ENCODE measurements around the gene ARMCX5. TPM values are rescaled to one million over a fixed set of nuclear protein-coding genes. Genes with fewer than 3 reads are reported as not detected.

Gene ARMCX5
- 19.7 and 21.7 TPM in 2 replicates for total RNA-seq

GRCh38 chrX:102599084-102599950, at the start of gene ARMCX5:
TSS of gene ARMCX5 (plus strand) at chrX:102599515. CDS start at chrX:102602142, 2,627 bp downstream.
- Histone ChIP-seq H3K4me3 (ENCODE audit: insufficient read depth, low read length) (peak within 1 kb of the TSS; percentile 81), H3K9me3 (ENCODE audit: low read depth, low read length) (no peaks in the 10 kb centered on the region), H3K27me3 (ENCODE audit: insufficient read depth, low read length) (no peaks in the 10 kb centered on the region), H4K20me1 (ENCODE audit: insufficient read depth, low read length) (peaks cover 9% of the 10 kb centered on the region), H3K36me3 (ENCODE audit: insufficient read depth, low read length) (peaks cover 12% of the 10 kb centered on the region), H3K79me2 (ENCODE audit: insufficient read depth, low read length) (peaks cover 12% of the 10 kb centered on the region), H3K4me1 (ENCODE audit: insufficient read depth, low read length) (peaks cover 5% of the 10 kb centered on the region), H3K4me2 (ENCODE audit: insufficient read depth, low read length) (peak within 1 kb of the TSS; percentile 75), H2AFZ (ENCODE audit: low read length) (peak within 1 kb of the TSS; percentile 94), H3K27ac (ENCODE audit: low read depth, low read length) (peak within 1 kb of the TSS; percentile 80)
- TF ChIP-seq, protein P1, sequence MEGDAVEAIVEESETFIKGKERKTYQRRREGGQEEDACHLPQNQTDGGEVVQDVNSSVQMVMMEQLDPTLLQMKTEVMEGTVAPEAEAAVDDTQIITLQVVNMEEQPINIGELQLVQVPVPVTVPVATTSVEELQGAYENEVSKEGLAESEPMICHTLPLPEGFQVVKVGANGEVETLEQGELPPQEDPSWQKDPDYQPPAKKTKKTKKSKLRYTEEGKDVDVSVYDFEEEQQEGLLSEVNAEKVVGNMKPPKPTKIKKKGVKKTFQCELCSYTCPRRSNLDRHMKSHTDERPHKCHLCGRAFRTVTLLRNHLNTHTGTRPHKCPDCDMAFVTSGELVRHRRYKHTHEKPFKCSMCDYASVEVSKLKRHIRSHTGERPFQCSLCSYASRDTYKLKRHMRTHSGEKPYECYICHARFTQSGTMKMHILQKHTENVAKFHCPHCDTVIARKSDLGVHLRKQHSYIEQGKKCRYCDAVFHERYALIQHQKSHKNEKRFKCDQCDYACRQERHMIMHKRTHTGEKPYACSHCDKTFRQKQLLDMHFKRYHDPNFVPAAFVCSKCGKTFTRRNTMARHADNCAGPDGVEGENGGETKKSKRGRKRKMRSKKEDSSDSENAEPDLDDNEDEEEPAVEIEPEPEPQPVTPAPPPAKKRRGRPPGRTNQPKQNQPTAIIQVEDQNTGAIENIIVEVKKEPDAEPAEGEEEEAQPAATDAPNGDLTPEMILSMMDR (IDR thresholded peaks at IDR 0.05; ENCODE audit: extremely low read depth, low read depth, low read length) = no peak
- peak; percentile 69 for DNase-seq (ENCODE audit: insufficient read length, low spot score, missing footprints)

- peaks cover 24% of the 10 kb centered on the region for H3K27me3 ChIP-seq (ENCODE audit: insufficient read depth, low read length)
- no peak overlapping the region for H3K27ac ChIP-seq (ENCODE audit: low read depth, low read length)
- no peak overlapping the region for H3K4me2 ChIP-seq (ENCODE audit: insufficient read depth, low read length)
- H3K79me2 ChIP-seq (ENCODE audit: insufficient read depth, low read length) = no peaks in the 10 kb centered on the region
- no peak for DNase-seq (ENCODE audit: insufficient read length, low spot score, missing footprints)
- no peaks in the 10 kb centered on the region for H4K20me1 ChIP-seq (ENCODE audit: insufficient read depth, low read length)
- no peaks in the 10 kb centered on the region for H3K9me3 ChIP-seq (ENCODE audit: low read depth, low read length)
- TF ChIP-seq, protein P1 (IDR thresholded peaks at IDR 0.05; ENCODE audit: extremely low read depth, low read depth, low read length) = no peak
- H3K4me3 ChIP-seq (ENCODE audit: insufficient read depth, low read length) = no peak overlapping the region
- no peaks in the 10 kb centered on the region for H3K36me3 ChIP-seq (ENCODE audit: insufficient read depth, low read length)
- H3K4me1 ChIP-seq (ENCODE audit: insufficient read depth, low read length) = no peaks in the 10 kb centered on the region
- no peak overlapping the region for H2AFZ ChIP-seq (ENCODE audit: low read length)
Measured at GRCh38 chrX:102558607-102559006, 40.7 kb upstream of the ARMCX5 start.

GRCh38 chrX:102560423-102561068, 38.8 kb upstream of the ARMCX5 start:
- Histone ChIP-seq H3K9me3 (ENCODE audit: low read depth, low read length) (no peaks in the 10 kb centered on the region), H3K27me3 (ENCODE audit: insufficient read depth, low read length) (peaks cover 15% of the 10 kb centered on the region), H4K20me1 (ENCODE audit: insufficient read depth, low read length) (no peaks in the 10 kb centered on the region), H3K27ac (ENCODE audit: low read depth, low read length) (no peak overlapping the region), H3K4me3 (ENCODE audit: insufficient read depth, low read length) (no peak overlapping the region), H3K79me2 (ENCODE audit: insufficient read depth, low read length) (no peaks in the 10 kb centered on the region), H3K36me3 (ENCODE audit: insufficient read depth, low read length) (no peaks in the 10 kb centered on the region), H3K4me2 (ENCODE audit: insufficient read depth, low read length) (no peak overlapping the region), H2AFZ (ENCODE audit: low read length) (no peak overlapping the region), H3K4me1 (ENCODE audit: insufficient read depth, low read length) (no peaks in the 10 kb centered on the region)
- TF ChIP-seq, protein P1 (IDR thresholded peaks at IDR 0.05; ENCODE audit: extremely low read depth, low read depth, low read length) = no peak
- no peak for DNase-seq (ENCODE audit: insufficient read length, low spot score, missing footprints)

DNA sequence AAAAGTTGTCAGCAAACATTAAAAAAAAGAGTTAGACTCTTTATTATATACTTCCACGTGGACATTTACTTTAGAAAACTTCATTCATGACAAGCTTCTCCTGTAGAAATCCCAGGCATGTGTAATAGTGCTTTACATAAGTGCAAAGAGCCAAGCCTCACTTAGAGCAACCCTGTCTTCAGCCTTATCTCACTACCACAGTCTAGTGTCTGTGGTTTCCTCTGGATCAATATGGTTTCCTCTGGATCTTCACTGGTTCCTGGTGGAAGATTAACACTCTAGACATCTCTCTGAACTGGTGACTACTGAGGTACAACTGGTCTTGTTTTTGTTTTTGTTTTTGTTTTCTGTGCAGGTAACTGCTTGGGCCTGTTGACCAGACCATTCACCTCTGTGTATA, 18.4 kb upstream of the ARMCX5 start:
- H3K36me3 ChIP-seq (ENCODE audit: insufficient read depth, low read length) = no peaks in the 10 kb centered on the region
- H3K9me3 ChIP-seq (ENCODE audit: low read depth, low read length) = no peaks in the 10 kb centered on the region
- H2AFZ ChIP-seq (ENCODE audit: low read length) = no peak overlapping the region
- TF ChIP-seq, protein P1 (IDR thresholded peaks at IDR 0.05; ENCODE audit: extremely low read depth, low read depth, low read length) = no peak
- no peak for DNase-seq (ENCODE audit: insufficient read length, low spot score, missing footprints)
- H3K79me2 ChIP-seq (ENCODE audit: insufficient read depth, low read length) = no peaks in the 10 kb centered on the region
- H3K4me1 ChIP-seq (ENCODE audit: insufficient read depth, low read length) = no peaks in the 10 kb centered on the region
- H3K4me3 ChIP-seq (ENCODE audit: insufficient read depth, low read length) = no peak overlapping the region
- H3K27me3 ChIP-seq (ENCODE audit: insufficient read depth, low read length) = peaks cover 2% of the 10 kb centered on the region
- no peaks in the 10 kb centered on the region for H4K20me1 ChIP-seq (ENCODE audit: insufficient read depth, low read length)
- no peak overlapping the region for H3K4me2 ChIP-seq (ENCODE audit: insufficient read depth, low read length)
- H3K27ac ChIP-seq (ENCODE audit: low read depth, low read length) = no peak overlapping the region

Measured in osteoblast (primary cell).